ENCODE results near the gene NAA16.

NAA16 gene

DNA sequence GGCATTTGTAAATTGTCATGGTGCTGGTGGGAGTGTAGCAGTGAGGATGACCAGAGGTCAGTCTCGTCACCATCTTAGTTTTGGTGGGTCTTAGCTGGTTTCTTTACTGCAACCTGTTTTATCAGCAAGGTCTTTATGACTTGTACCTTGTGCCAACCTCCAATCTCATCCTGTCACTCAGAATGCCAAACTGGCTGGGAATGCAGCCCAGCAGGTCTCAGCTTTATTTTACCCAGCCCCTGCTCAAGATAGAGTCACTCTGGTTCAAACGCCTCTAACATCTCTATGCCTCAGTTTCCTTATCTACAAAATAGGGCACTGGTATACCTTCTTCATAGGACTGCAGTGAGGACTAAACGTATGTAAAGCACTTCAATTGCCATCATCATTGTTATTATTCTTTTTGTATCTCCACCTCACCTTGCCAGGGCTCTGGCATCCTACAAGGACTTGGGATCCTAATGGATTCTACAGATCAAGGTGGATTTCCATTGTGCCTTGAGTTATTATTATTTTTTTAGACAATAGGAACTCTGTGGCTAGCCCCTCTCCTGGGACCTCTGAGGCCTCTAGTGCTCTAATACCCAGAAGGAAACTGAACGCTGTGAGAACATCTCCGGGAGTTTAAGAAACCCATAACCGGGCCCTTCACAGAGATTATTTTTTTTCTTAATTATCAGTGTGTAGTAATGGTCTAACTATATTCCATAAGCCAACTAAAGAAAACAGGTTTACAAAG, 77.2 kb downstream of the NAA16 start:
- Histone ChIP-seq H3K27ac (ENCODE audit: low read depth, low read length) (no peak overlapping the region), H3K4me1 (ENCODE audit: control insufficient read depth, insufficient read depth, low read length) (no peaks in the 10 kb centered on the region), H3K36me3 (ENCODE audit: control insufficient read depth, insufficient read depth, low read length) (no peaks in the 10 kb centered on the region), H3K9ac (ENCODE audit: low read depth, low read length) (no peak overlapping the region), H3K9me3 (ENCODE audit: control insufficient read depth, insufficient read depth, low read length) (no peaks in the 10 kb centered on the region), H3K27me3 (ENCODE audit: control insufficient read depth, insufficient read depth, low read length) (no peaks in the 10 kb centered on the region), H3K4me3 (ENCODE audit: low read depth, low read length) (no peak overlapping the region)

- Histone ChIP-seq H3K27me3 (ENCODE audit: control insufficient read depth, insufficient read depth, low read length) (no peaks in the 10 kb centered on the region), H3K9ac (ENCODE audit: low read depth, low read length) (no peak overlapping the region), H3K27ac (ENCODE audit: low read depth, low read length) (no peak overlapping the region), H3K4me3 (ENCODE audit: low read depth, low read length) (no peak overlapping the region), H3K36me3 (ENCODE audit: control insufficient read depth, insufficient read depth, low read length) (no peaks in the 10 kb centered on the region), H3K4me1 (ENCODE audit: control insufficient read depth, insufficient read depth, low read length) (no peaks in the 10 kb centered on the region), H3K9me3 (ENCODE audit: control insufficient read depth, insufficient read depth, low read length) (no peaks in the 10 kb centered on the region)
These were observed 78.5 kb downstream of the NAA16 start for GRCh38 chr13:41389580-41389979.

- Histone ChIP-seq H3K36me3 (ENCODE audit: control insufficient read depth, insufficient read depth, low read length) (no peaks in the 10 kb centered on the region), H3K4me1 (ENCODE audit: control insufficient read depth, insufficient read depth, low read length) (no peaks in the 10 kb centered on the region), H3K27ac (ENCODE audit: low read depth, low read length) (no peak overlapping the region), H3K9ac (ENCODE audit: low read depth, low read length) (no peak overlapping the region), H3K4me3 (ENCODE audit: low read depth, low read length) (no peak overlapping the region), H3K9me3 (ENCODE audit: control insufficient read depth, insufficient read depth, low read length) (no peaks in the 10 kb centered on the region), H3K27me3 (ENCODE audit: control insufficient read depth, insufficient read depth, low read length) (no peaks in the 10 kb centered on the region)
These were observed 83.1 kb downstream of the NAA16 start for GRCh38 chr13:41394166-41394565.

- Histone ChIP-seq H3K27ac (ENCODE audit: low read depth, low read length) (no peak overlapping the region), H3K4me3 (ENCODE audit: low read depth, low read length) (no peak overlapping the region), H3K27me3 (ENCODE audit: control insufficient read depth, insufficient read depth, low read length) (no peaks in the 10 kb centered on the region)
These were observed 87.6 kb downstream of the NAA16 start for GRCh38 chr13:41398494-41399170.

GRCh38 chr13:41401366-41401765, 90.3 kb downstream of the NAA16 start:
- Histone ChIP-seq H3K27ac (ENCODE audit: low read depth, low read length) (no peak overlapping the region), H3K4me1 (ENCODE audit: control insufficient read depth, insufficient read depth, low read length) (peaks cover 9% of the 10 kb centered on the region), H3K36me3 (ENCODE audit: control insufficient read depth, insufficient read depth, low read length) (no peaks in the 10 kb centered on the region), H3K9me3 (ENCODE audit: control insufficient read depth, insufficient read depth, low read length) (no peaks in the 10 kb centered on the region), H3K9ac (ENCODE audit: low read depth, low read length) (no peak overlapping the region), H3K4me3 (ENCODE audit: low read depth, low read length) (no peak overlapping the region), H3K27me3 (ENCODE audit: control insufficient read depth, insufficient read depth, low read length) (no peaks in the 10 kb centered on the region)

More at GRCh38 chr13:41398494-41399170, 87.6 kb downstream of the NAA16 start:
- no peak overlapping the region for H3K9ac ChIP-seq (ENCODE audit: low read depth, low read length)
- H3K36me3 ChIP-seq (ENCODE audit: control insufficient read depth, insufficient read depth, low read length), result no peaks in the 10 kb centered on the region
- no peaks in the 10 kb centered on the region for H3K9me3 ChIP-seq (ENCODE audit: control insufficient read depth, insufficient read depth, low read length)
- peaks cover 9% of the 10 kb centered on the region for H3K4me1 ChIP-seq (ENCODE audit: control insufficient read depth, insufficient read depth, low read length)

DNA sequence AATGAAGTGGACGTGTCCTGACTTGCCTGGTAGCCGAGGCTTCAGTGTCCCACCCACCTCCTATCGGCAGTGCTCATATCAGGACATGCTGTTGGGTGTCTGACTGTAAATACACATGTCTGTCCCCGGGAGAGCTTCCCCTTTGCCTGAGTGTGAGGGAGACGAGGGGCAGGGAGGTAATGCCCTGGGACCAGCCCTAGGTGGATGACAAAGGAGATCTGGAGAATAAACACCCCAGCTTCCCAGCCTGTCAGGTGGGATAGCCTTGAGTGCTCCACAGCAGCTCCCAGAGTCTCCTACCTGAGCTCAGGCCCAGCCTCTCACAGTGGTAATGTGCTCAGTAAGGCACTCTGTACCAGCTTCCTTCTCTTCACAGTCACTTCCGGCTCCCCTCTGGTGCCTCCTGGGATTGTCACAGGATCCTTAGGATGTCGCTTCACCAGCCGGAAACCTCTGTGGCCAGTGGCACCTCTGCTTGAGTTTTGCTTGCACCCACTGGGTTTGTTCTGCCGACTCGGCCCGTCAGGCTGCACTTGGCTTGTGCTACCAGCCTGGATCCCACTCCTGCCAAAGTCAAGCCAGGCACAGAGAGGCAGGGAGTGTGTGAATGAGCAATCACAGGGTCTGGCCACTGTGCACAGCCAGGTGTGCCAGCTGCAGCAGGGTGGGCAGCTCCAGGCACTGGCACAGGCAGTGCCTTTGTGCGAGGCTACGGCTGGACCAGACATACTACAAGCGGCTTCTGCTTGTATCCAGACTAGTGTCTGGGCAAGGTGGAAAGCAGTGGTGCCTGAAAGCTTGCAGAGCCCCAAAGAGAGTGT, 91.8 kb downstream of the NAA16 start:
- no peak overlapping the region for H3K9ac ChIP-seq (ENCODE audit: low read depth, low read length)
- H3K36me3 ChIP-seq (ENCODE audit: control insufficient read depth, insufficient read depth, low read length), result no peaks in the 10 kb centered on the region
- H3K4me1 ChIP-seq (ENCODE audit: control insufficient read depth, insufficient read depth, low read length), result peaks cover 9% of the 10 kb centered on the region

DNA sequence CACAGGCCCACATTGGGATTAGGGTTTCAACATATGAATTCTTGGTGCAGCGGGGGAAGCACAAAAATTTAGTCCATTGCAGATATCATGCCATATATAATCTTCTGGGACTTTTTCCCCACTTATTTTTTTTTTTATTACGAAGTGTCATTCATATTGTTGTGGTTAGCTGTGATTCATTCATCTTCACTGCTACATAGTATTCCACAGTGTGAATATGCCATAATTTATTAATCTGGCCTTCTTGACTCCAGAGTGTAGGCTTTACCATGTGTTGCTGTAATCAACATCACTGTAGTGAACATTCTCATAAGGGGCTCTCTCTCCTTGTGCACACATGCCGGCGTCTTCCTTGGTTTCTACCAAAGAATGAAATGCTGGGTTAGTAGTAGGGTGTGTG, 92.9 kb downstream of the NAA16 start:
- Histone ChIP-seq H3K9ac (ENCODE audit: low read depth, low read length) (no peak overlapping the region), H3K4me3 (ENCODE audit: low read depth, low read length) (no peak overlapping the region), H3K27me3 (ENCODE audit: control insufficient read depth, insufficient read depth, low read length) (no peaks in the 10 kb centered on the region), H3K36me3 (ENCODE audit: control insufficient read depth, insufficient read depth, low read length) (no peaks in the 10 kb centered on the region), H3K27ac (ENCODE audit: low read depth, low read length) (no peak overlapping the region), H3K4me1 (ENCODE audit: control insufficient read depth, insufficient read depth, low read length) (peaks cover 9% of the 10 kb centered on the region), H3K9me3 (ENCODE audit: control insufficient read depth, insufficient read depth, low read length) (no peaks in the 10 kb centered on the region)

More for the DNA sequence above, 91.8 kb downstream of the NAA16 start:
- H3K9me3 ChIP-seq (ENCODE audit: control insufficient read depth, insufficient read depth, low read length), result no peaks in the 10 kb centered on the region
- H3K4me3 ChIP-seq (ENCODE audit: low read depth, low read length), result no peak overlapping the region
- no peaks in the 10 kb centered on the region for H3K27me3 ChIP-seq (ENCODE audit: control insufficient read depth, insufficient read depth, low read length)
- peak overlapping the region; percentile 22 for H3K27ac ChIP-seq (ENCODE audit: low read depth, low read length)

GRCh38 chr13:41405367-41405766, 94.3 kb downstream of the NAA16 start:
- no peaks in the 10 kb centered on the region for H3K27me3 ChIP-seq (ENCODE audit: control insufficient read depth, insufficient read depth, low read length)
- H3K4me3 ChIP-seq (ENCODE audit: low read depth, low read length), result no peak overlapping the region
- no peaks in the 10 kb centered on the region for H3K36me3 ChIP-seq (ENCODE audit: control insufficient read depth, insufficient read depth, low read length)
- H3K9ac ChIP-seq (ENCODE audit: low read depth, low read length), result no peak overlapping the region
- H3K27ac ChIP-seq (ENCODE audit: low read depth, low read length), result no peak overlapping the region
- no peaks in the 10 kb centered on the region for H3K9me3 ChIP-seq (ENCODE audit: control insufficient read depth, insufficient read depth, low read length)
- H3K4me1 ChIP-seq (ENCODE audit: control insufficient read depth, insufficient read depth, low read length), result peaks cover 9% of the 10 kb centered on the region

DNA sequence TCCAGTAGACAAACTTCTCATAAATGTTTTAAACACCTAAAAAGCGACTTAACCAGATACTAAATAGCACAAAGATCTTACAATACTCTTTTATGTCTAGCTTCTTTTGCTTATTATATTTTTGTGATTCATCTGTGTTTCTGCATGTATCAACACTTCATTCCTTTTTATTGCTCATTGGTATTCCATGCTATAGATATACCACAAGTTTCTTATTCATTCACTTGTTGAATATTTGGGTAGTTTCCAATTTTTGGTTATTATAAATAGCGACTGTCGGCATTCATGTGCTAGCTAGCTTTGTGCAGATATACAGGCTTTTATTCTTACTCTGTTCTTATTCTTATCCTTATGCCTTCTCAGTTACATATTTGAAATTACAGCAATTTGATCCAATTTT, 96.3 kb downstream of the NAA16 start:
- Histone ChIP-seq H3K27ac (ENCODE audit: low read depth, low read length) (no peak overlapping the region), H3K4me3 (ENCODE audit: low read depth, low read length) (no peak overlapping the region), H3K9me3 (ENCODE audit: control insufficient read depth, insufficient read depth, low read length) (no peaks in the 10 kb centered on the region), H3K27me3 (ENCODE audit: control insufficient read depth, insufficient read depth, low read length) (no peaks in the 10 kb centered on the region), H3K4me1 (ENCODE audit: control insufficient read depth, insufficient read depth, low read length) (peaks cover 6% of the 10 kb centered on the region), H3K9ac (ENCODE audit: low read depth, low read length) (no peak overlapping the region), H3K36me3 (ENCODE audit: control insufficient read depth, insufficient read depth, low read length) (no peaks in the 10 kb centered on the region)

DNA sequence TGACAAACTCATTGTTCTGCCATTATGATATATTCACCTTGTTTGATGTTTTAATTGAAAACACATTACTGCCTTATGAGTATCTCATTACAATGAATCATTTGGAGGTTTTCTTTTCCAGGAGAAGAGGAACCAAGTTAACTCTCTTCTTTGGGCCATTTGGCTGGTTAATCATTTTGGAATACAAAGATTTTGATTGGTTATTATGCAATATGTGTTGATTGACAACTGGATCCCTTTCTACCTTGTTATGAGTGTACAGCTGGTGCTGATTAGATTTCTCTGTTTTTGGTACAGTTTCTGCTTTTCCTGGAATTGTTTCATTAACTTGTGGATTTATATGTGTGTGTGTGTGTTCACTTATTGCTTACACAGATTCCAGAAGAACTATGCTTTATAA, 97.1 kb downstream of the NAA16 start:
- Histone ChIP-seq H3K4me3 (ENCODE audit: low read depth, low read length) (no peak overlapping the region), H3K36me3 (ENCODE audit: control insufficient read depth, insufficient read depth, low read length) (no peaks in the 10 kb centered on the region), H3K9ac (ENCODE audit: low read depth, low read length) (no peak overlapping the region), H3K4me1 (ENCODE audit: control insufficient read depth, insufficient read depth, low read length) (no peaks in the 10 kb centered on the region), H3K27ac (ENCODE audit: low read depth, low read length) (no peak overlapping the region), H3K9me3 (ENCODE audit: control insufficient read depth, insufficient read depth, low read length) (no peaks in the 10 kb centered on the region), H3K27me3 (ENCODE audit: control insufficient read depth, insufficient read depth, low read length) (no peaks in the 10 kb centered on the region)

DNA sequence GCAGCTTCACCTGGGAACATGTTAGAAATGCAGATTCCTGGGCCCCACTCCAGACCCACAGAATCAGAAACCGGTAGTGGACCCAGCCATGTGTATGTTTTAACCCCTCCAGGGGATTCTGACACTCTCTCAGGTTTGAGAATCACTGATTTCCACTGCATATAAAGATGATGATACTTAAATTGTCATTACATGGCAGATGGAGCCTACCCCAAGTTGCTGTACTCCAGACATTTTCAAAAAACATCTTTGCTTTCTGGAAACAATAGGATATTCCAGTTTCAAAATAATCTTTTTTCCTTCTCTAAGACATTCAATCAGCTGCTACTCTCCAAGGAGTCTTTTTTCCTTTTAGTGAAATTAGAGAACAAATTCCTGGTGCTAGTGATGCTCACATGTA, 97.7 kb downstream of the NAA16 start:
- Histone ChIP-seq H3K4me1 (ENCODE audit: control insufficient read depth, insufficient read depth, low read length) (no peaks in the 10 kb centered on the region), H3K27me3 (ENCODE audit: control insufficient read depth, insufficient read depth, low read length) (no peaks in the 10 kb centered on the region), H3K9ac (ENCODE audit: low read depth, low read length) (no peak overlapping the region), H3K4me3 (ENCODE audit: low read depth, low read length) (no peak overlapping the region), H3K9me3 (ENCODE audit: control insufficient read depth, insufficient read depth, low read length) (no peaks in the 10 kb centered on the region), H3K27ac (ENCODE audit: low read depth, low read length) (no peak overlapping the region), H3K36me3 (ENCODE audit: control insufficient read depth, insufficient read depth, low read length) (no peaks in the 10 kb centered on the region)
